Chondrocyte (in vitro differentiated cells): ENCODE measurements around the gene TSTD1. TPM values are rescaled to one million over a fixed set of nuclear protein-coding genes. Genes with fewer than 3 reads are reported as not detected.
"Not testable (repeated sequence)": the region's sequence is repeated elsewhere in the genome, so short reads cannot be mapped to it uniquely, and the experiment has no call there.

Experiments used
- DNase-seq: peaks from one replicate; pipeline ENCODE4 v3.0.0; 2021; ENCODE audit warnings: mixed read lengths, low spot score
- H3K27ac Mint-ChIP-seq: one replicate; pipeline ENCODE4 v1.8.0; 2021; ENCODE audit warnings: mild to moderate bottlenecking, moderate library complexity, mixed read lengths; ENCODE audit not compliant: unreplicated experiment
- H3K27me3 Mint-ChIP-seq: 2 replicates; pipeline ENCODE4 v1.8.0; 2021; ENCODE audit warnings: low read depth, mixed read lengths
- H3K36me3 Mint-ChIP-seq: 2 replicates; pipeline ENCODE4 v1.8.0; 2021; ENCODE audit warnings: low read depth, mixed read lengths
- H3K4me1 Mint-ChIP-seq: 2 replicates; pipeline ENCODE4 v1.8.0; 2021; ENCODE audit warnings: low read depth, mild to moderate bottlenecking, mixed read lengths
- H3K4me3 Mint-ChIP-seq: one replicate; pipeline ENCODE4 v1.8.0; 2021; ENCODE audit warnings: mild to moderate bottlenecking, moderate library complexity, mixed read lengths; ENCODE audit not compliant: unreplicated experiment
- H3K9me3 Mint-ChIP-seq: 2 replicates; pipeline ENCODE4 v1.8.0; 2021; ENCODE audit warnings: low read depth, mixed read lengths
- total RNA-seq: library from RNA; stranded (reverse); gene quantifications from 3 replicates; pipeline ENCODE4 v1.2.1, GENCODE V29; 2021
- TF ChIP-seq, protein P1 (sequence below): fragments of 200-600 bp; sonication (generic); IDR thresholded peaks from 2 replicates; pipeline ENCODE4 v1.5.0; 2021; ENCODE audit warnings: antibody characterized with exemption, mild to moderate bottlenecking, moderate library complexity

Gene TSTD1
- total RNA-seq, 1 donor from 2014 or later: not detected

DNA sequence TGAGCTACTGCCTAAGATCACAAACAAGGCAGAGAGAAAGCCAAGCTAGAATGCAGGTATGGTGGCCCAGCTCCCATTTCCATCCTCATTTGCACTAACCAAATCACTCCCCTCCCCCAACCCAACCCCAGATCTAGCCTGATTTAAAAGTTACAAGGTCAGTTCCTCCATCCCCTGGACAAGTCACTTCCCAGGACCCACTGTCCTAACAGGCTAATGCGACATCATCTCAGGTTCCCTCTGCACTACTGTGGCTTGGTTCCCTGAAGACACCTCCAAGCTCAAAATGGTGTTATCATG lies 20.2 kb downstream of the TSTD1 start:
- no peak for DNase-seq
- H3K27me3 Mint-ChIP-seq: peaks cover 45% of the 10 kb centered on the region
- peaks cover 20% of the 10 kb centered on the region for H3K4me1 Mint-ChIP-seq
- no peaks in the 10 kb centered on the region for H3K9me3 Mint-ChIP-seq
- TF ChIP-seq, protein P1, sequence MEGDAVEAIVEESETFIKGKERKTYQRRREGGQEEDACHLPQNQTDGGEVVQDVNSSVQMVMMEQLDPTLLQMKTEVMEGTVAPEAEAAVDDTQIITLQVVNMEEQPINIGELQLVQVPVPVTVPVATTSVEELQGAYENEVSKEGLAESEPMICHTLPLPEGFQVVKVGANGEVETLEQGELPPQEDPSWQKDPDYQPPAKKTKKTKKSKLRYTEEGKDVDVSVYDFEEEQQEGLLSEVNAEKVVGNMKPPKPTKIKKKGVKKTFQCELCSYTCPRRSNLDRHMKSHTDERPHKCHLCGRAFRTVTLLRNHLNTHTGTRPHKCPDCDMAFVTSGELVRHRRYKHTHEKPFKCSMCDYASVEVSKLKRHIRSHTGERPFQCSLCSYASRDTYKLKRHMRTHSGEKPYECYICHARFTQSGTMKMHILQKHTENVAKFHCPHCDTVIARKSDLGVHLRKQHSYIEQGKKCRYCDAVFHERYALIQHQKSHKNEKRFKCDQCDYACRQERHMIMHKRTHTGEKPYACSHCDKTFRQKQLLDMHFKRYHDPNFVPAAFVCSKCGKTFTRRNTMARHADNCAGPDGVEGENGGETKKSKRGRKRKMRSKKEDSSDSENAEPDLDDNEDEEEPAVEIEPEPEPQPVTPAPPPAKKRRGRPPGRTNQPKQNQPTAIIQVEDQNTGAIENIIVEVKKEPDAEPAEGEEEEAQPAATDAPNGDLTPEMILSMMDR: no peak
- no peaks in the 10 kb centered on the region for H3K36me3 Mint-ChIP-seq
- no peak overlapping the region for H3K27ac Mint-ChIP-seq
- no peak overlapping the region for H3K4me3 Mint-ChIP-seq

DNA sequence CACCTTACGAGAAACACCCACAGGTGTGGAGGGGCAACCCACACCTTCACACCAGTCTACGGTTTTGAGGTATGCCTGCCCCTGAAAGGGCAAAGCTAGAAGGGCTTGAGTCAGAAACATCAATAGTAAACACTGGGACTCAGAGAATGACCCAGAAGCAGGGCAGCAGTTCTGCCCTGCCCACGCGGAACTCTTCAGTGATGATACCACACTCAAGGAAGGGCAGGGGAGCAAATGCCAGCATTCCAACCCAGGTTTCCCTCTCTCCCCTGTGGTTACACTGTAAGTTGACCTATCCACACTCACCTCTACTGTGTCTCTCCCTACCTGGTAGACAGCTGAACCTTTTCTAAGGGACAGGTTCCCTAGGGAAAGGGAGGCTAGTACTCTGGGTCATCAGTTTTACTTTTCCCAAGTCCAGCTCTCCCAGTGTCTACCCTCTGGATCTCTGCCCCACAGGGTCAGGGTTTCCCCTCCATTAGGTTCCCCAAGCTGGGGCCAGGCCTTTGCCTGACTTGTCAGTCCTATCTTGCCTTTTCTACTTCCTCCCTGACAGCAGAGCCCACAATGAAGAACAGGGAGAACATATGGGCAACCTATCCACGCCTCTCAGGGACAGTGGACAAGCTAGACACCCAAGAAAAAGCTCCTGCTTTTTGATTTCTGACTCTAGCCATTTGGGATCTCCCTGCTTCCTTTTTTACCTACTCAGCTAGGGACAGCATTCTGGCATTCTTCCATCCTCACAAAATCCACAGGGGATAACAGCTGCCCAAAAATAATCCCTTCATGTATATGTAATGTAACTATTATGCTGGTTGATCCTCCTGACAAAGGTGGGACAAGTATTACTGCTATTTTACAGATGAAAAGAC lies 20.8 kb downstream of the TSTD1 start:
- no peak for DNase-seq
- TF ChIP-seq, protein P1: no peak
- H3K36me3 Mint-ChIP-seq: no peaks in the 10 kb centered on the region
- H3K4me3 Mint-ChIP-seq: no peak overlapping the region
- no peaks in the 10 kb centered on the region for H3K9me3 Mint-ChIP-seq
- H3K27me3 Mint-ChIP-seq: peaks cover 45% of the 10 kb centered on the region
- H3K4me1 Mint-ChIP-seq: peaks cover 20% of the 10 kb centered on the region
- no peak overlapping the region for H3K27ac Mint-ChIP-seq

DNA sequence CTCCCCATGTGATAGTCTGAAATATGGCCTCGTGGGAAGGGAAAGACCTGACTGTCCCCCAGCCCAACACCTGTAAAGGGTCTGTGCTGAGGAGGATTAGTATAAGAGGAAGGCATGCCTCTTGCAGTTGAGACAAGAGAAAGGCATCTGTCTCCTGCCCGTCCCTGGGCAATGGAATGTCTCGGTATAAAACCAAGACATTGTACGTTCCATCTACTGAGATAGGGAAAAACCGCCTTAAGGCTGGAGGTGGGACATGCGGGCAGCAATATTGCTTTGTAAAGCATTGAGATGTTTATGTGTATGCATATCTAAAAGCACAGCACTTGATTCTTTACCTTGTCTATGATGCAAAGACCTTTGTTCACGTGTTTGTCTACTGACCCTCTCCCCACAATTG lies 21.6 kb downstream of the TSTD1 start:
- Mint-ChIP-seq H3K27me3 (peaks cover 39% of the 10 kb centered on the region), H3K4me1 (peaks cover 20% of the 10 kb centered on the region)
- not testable (repeated sequence) for DNase-seq, H3K27ac Mint-ChIP-seq, H3K4me3 Mint-ChIP-seq, H3K9me3 Mint-ChIP-seq, H3K36me3 Mint-ChIP-seq

DNA sequence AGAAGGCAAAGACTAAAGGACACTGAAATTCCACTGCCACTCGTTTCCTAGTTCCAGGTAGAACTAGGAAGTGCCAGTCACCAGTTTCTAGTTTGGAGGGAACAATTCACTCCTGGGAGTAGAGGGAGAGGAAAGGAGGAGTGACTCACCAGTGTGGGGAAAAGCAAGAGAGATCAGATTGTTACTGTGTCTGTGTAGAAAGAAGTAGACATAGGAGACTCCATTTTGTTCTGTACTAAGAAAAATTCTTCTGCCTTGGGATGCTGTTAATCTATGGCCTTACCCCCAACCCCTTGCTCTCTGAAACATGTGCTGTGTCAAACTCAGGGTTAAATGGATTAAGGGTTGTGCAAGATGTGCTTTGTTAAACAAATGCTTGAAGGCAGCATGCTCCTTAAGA lies 22.1 kb downstream of the TSTD1 start:
- H3K36me3 Mint-ChIP-seq, H3K27ac Mint-ChIP-seq, H3K4me3 Mint-ChIP-seq, H3K9me3 Mint-ChIP-seq, DNase-seq: not testable (repeated sequence)
- Mint-ChIP-seq H3K27me3 (peaks cover 36% of the 10 kb centered on the region), H3K4me1 (peaks cover 18% of the 10 kb centered on the region)

DNA sequence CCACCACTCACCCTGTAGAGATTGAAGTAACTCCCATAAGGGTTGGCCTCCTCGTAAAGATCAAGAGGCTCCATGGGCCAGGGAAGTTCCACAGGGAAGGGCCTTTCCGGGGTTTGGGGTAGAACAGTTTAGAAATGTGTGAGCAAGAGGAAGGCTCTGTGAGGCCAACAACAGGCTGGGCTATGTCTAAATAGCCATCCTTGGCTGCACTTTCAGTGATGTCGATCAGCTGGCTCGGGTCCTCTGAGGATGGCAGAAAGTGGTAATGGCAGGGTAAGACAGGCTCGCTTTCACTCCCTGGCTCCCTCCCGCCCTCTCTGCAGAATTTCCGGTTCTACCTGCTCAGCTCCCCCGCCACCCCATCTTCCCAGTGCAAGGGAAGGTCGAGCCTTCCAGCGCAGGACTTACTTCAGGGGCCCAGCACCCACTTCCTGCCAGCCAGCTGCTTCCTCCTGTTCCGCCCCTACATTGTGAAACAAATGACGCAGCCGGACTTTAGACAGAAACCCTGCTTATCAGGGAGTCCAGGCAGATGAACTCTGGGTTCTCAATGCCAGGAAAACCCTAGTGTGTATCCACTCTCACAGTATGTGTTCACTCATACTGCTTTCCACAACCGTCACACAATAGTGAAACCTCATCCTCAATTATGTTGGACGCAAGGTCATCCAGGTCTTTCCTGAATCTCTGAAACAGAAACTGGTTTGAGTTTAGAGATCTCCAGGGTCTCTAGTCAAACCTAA lies 25.1 kb downstream of the TSTD1 start:
- Mint-ChIP-seq H3K27ac (no peak overlapping the region), H3K27me3 (peaks cover 11% of the 10 kb centered on the region), H3K9me3 (no peaks in the 10 kb centered on the region), H3K36me3 (no peaks in the 10 kb centered on the region), H3K4me1 (no peaks in the 10 kb centered on the region), H3K4me3 (no peak overlapping the region)
- peak; percentile 59 for DNase-seq
- TF ChIP-seq, protein P1: no peak

DNA sequence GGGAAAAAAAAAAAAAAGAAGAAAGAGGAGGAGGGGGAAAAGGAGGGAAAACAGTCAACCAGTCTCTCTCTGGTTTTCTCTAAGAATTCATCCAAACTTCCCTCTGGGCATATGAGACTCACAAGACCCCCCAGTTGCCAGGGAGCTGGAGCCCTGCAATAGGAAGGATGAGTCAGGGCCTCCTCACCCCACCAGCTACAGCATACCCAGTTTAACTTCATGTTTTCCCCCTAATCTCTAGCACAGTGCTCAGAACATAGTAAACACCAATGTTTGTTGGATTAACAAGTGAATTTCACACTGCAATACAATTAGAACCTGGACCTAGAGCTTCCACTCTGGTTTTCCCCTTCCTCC lies 25.7 kb downstream of the TSTD1 start:
- no peaks in the 10 kb centered on the region for H3K36me3 Mint-ChIP-seq
- no peaks in the 10 kb centered on the region for H3K9me3 Mint-ChIP-seq
- no peak overlapping the region for H3K27ac Mint-ChIP-seq
- peaks cover 8% of the 10 kb centered on the region for H3K27me3 Mint-ChIP-seq
- TF ChIP-seq, protein P1: no peak
- no peaks in the 10 kb centered on the region for H3K4me1 Mint-ChIP-seq
- no peak overlapping the region for H3K4me3 Mint-ChIP-seq
- DNase-seq: no peak
